HEK293 (cell line): ENCODE data around the gene OR4D1.

Source experiments
- HOXD13 ChIP-seq: sonication (generic); formaldehyde crosslinking; IDR thresholded peaks from 2 replicates; pipeline ENCODE4 v1.8.0; 2022; ENCODE audit warnings: missing genetic modification reagents, borderline replicate concordance
- OSR2 ChIP-seq: fragments of 450-650 bp; formaldehyde crosslinking; IDR thresholded peaks from 2 replicates; pipeline ENCODE4 v1.5.1; 2016; ENCODE audit warnings: missing biosample characterization, missing genetic modification characterization
- SCRT1 ChIP-seq: fragments of 450-650 bp; formaldehyde crosslinking; IDR thresholded peaks from 2 replicates; pipeline ENCODE4 v1.5.1; 2016; ENCODE audit warnings: missing biosample characterization, missing genetic modification characterization, borderline replicate concordance
- SCRT2 ChIP-seq: fragments of 450-650 bp; formaldehyde crosslinking; IDR thresholded peaks from 2 replicates; pipeline ENCODE4 v1.5.1; 2016; ENCODE audit warnings: missing biosample characterization, missing genetic modification characterization
- ZNF155 ChIP-seq: fragments of 450-650 bp; formaldehyde crosslinking; IDR thresholded peaks from 2 replicates; pipeline ENCODE4 v1.5.1; 2016; ENCODE audit warnings: missing biosample characterization, missing genetic modification characterization
- ZNF16 ChIP-seq: fragments of 450-650 bp; formaldehyde crosslinking; IDR thresholded peaks from 2 replicates; pipeline ENCODE4 v1.5.1; 2016; ENCODE audit warnings: low read depth, missing biosample characterization, missing genetic modification characterization
- ZNF184 ChIP-seq: fragments of 450-650 bp; IDR thresholded peaks from 2 replicates; pipeline ENCODE4 v1.5.1; 2018; ENCODE audit warnings: missing biosample characterization, mild to moderate bottlenecking, missing genetic modification characterization
- ZNF221 ChIP-seq: fragments of 450-650 bp; formaldehyde crosslinking; IDR thresholded peaks from 2 replicates; pipeline ENCODE4 v1.5.1; 2017; ENCODE audit warnings: missing biosample characterization, missing genetic modification characterization, borderline replicate concordance
- ZNF223 ChIP-seq: fragments of 450-650 bp; formaldehyde crosslinking; IDR thresholded peaks from 2 replicates; pipeline ENCODE4 v1.5.1; 2016; ENCODE audit warnings: missing biosample characterization, missing genetic modification characterization
- ZNF23 ChIP-seq: fragments of 450-650 bp; formaldehyde crosslinking; IDR thresholded peaks from 2 replicates; pipeline ENCODE4 v1.5.1; 2016; ENCODE audit warnings: missing biosample characterization, missing genetic modification characterization, borderline replicate concordance
- ZNF24 ChIP-seq: fragments of 450-650 bp; formaldehyde crosslinking; IDR thresholded peaks from 2 replicates; pipeline ENCODE4 v1.5.1; 2016; ENCODE audit warnings: missing biosample characterization, missing genetic modification characterization
- ZNF433 ChIP-seq: fragments of 450-650 bp; formaldehyde crosslinking; IDR thresholded peaks from 2 replicates; pipeline ENCODE4 v1.5.1; 2016; ENCODE audit warnings: missing biosample characterization, missing genetic modification characterization, low read depth
- ZNF510 ChIP-seq: fragments of 450-650 bp; formaldehyde crosslinking; IDR thresholded peaks from 2 replicates; pipeline ENCODE4 v1.5.1; 2018; ENCODE audit warnings: mild to moderate bottlenecking, missing genetic modification characterization, missing biosample characterization; ENCODE audit not compliant: insufficient replicate concordance
- ZNF548 ChIP-seq: fragments of 450-650 bp; formaldehyde crosslinking; IDR thresholded peaks from 2 replicates; pipeline ENCODE4 v1.5.1; 2016; ENCODE audit warnings: missing biosample characterization, missing genetic modification characterization
- ZNF555 ChIP-seq: fragments of 450-650 bp; formaldehyde crosslinking; conservative IDR thresholded peaks from 2 replicates; pipeline ENCODE4 v1.5.1; 2017; ENCODE audit warnings: missing biosample characterization, mild to moderate bottlenecking, missing genetic modification characterization, inconsistent platforms
- ZNF610 ChIP-seq: fragments of 450-650 bp; formaldehyde crosslinking; IDR thresholded peaks from 2 replicates; pipeline ENCODE4 v1.5.1; 2016; ENCODE audit warnings: missing biosample characterization, missing genetic modification characterization, borderline replicate concordance
- ZNF654 ChIP-seq: fragments of 450-650 bp; formaldehyde crosslinking; IDR thresholded peaks from 2 replicates; pipeline ENCODE4 v1.5.1; 2016; ENCODE audit warnings: low read depth, missing biosample characterization, missing genetic modification characterization
- ZNF707 ChIP-seq: fragments of 450-650 bp; formaldehyde crosslinking; IDR thresholded peaks from 2 replicates; pipeline ENCODE4 v1.5.1; 2016; ENCODE audit warnings: missing biosample characterization, missing genetic modification characterization
- ZNF768 ChIP-seq: fragments of 450-650 bp; formaldehyde crosslinking; IDR thresholded peaks from 2 replicates; pipeline ENCODE4 v1.5.1; 2018; ENCODE audit warnings: missing biosample characterization, mild to moderate bottlenecking, missing genetic modification characterization
- ZNF776 ChIP-seq: fragments of 450-650 bp; formaldehyde crosslinking; IDR thresholded peaks from 2 replicates; pipeline ENCODE4 v1.5.0; 2017; ENCODE audit warnings: missing biosample characterization, missing genetic modification characterization, borderline replicate concordance
- ZSCAN23 ChIP-seq: fragments of 450-650 bp; formaldehyde crosslinking; IDR thresholded peaks from 2 replicates; pipeline ENCODE4 v1.5.1; 2016; ENCODE audit warnings: missing biosample characterization, missing genetic modification characterization
- TF ChIP-seq, protein P1 (sequence below): sonication (generic); formaldehyde crosslinking; IDR thresholded peaks from 2 replicates; pipeline ENCODE4 v1.8.1; 2022; ENCODE audit warnings: mild to moderate bottlenecking, moderate library complexity, missing genetic modification reagents
- TF ChIP-seq, protein P2 (sequence below): fragments of 450-650 bp; formaldehyde crosslinking; IDR thresholded peaks from 2 replicates; pipeline ENCODE4 v1.5.1; 2017; ENCODE audit warnings: missing biosample characterization, missing genetic modification characterization
- TF ChIP-seq, protein P3 (sequence below): fragments of 450-650 bp; formaldehyde crosslinking; IDR thresholded peaks from 2 replicates; pipeline ENCODE4 v1.5.1; 2016; ENCODE audit warnings: missing biosample characterization, missing genetic modification characterization
- TF ChIP-seq, protein P4 (sequence below): fragments of 450-650 bp; formaldehyde crosslinking; IDR thresholded peaks from 2 replicates; pipeline ENCODE4 v1.5.1; 2016; ENCODE audit warnings: missing biosample characterization, missing genetic modification characterization, borderline replicate concordance
- TF ChIP-seq, protein P5 (sequence below): fragments of 450-650 bp; formaldehyde crosslinking; IDR thresholded peaks from 2 replicates; pipeline ENCODE4 v1.5.1; 2016; ENCODE audit warnings: missing biosample characterization, missing genetic modification characterization
- TF ChIP-seq, protein P6 (sequence below): fragments of 450-650 bp; formaldehyde crosslinking; IDR thresholded peaks from 2 replicates; pipeline ENCODE4 v1.5.1; 2016; ENCODE audit warnings: missing biosample characterization, missing genetic modification characterization

Gene OR4D1

DNA sequence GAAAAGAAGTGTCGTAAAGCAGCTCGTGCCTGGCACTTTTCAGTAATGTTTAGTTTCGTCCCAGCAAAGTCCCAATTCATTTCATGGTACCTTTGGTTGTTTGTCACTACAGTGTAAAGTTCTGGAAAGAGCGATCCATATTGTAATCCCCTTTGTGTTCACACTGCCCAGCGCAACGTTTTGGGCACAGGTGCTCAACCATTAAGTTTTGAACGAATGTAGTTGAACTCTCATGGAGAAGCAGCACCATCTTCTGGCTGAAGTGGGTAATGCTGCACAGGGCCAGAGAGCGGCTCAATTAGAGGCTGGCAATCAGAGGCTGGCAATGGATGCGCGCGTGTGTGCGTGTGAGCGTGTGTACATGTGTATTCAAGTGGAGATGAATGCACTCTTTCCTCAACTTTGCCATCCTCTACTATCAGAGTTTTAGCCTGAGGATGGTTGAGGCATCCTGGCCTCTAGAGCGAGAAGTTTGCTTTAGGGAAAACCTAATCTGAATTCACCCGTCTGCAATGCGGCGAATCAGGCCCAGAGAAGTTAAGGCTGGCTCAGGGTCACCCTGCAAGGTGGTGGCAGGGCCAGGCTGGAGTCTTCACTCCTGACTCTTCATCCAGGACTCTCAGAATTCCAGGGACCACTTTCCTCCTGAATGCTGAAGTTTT lies 35.1 kb upstream of the OR4D1 start (continued):
- TF ChIP-seq, protein P1, sequence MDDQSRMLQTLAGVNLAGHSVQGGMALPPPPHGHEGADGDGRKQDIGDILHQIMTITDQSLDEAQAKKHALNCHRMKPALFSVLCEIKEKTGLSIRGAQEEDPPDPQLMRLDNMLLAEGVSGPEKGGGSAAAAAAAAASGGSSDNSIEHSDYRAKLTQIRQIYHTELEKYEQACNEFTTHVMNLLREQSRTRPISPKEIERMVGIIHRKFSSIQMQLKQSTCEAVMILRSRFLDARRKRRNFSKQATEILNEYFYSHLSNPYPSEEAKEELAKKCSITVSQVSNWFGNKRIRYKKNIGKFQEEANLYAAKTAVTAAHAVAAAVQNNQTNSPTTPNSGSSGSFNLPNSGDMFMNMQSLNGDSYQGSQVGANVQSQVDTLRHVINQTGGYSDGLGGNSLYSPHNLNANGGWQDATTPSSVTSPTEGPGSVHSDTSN (CRISPR knock-in tag), result no peak
- TF ChIP-seq OSR2 (no peak), SCRT2 (tag by site-specific recombination) (peak; percentile 61; the same call in 1 of the 2 replicates), ZNF610 (tag by site-specific recombination) (peak; percentile 36; the same call in 1 of the 2 replicates), ZNF510 (tag by site-specific recombination) (no peak), HOXD13 (CRISPR knock-in tag) (no peak), ZNF221 (tag by site-specific recombination) (no peak), ZNF707 (no peak), ZNF24 (tag by site-specific recombination) (no peak), ZNF776 (no peak), ZNF23 (tag by site-specific recombination) (no peak), ZNF16 (no peak), ZNF768 (tag by site-specific recombination) (no peak), ZNF184 (tag by site-specific recombination) (no peak), ZNF433 (no peak), ZNF548 (no peak), SCRT1 (tag by site-specific recombination) (peak; percentile 42; the same call in 1 of the 2 replicates), ZNF223 (tag by site-specific recombination) (no peak), ZNF155 (tag by site-specific recombination) (no peak), ZNF555 (tag by site-specific recombination) (no peak), ZNF654 (tag by site-specific recombination) (peak; percentile 100), ZSCAN23 (tag by site-specific recombination) (no peak)
- TF ChIP-seq, protein P2, sequence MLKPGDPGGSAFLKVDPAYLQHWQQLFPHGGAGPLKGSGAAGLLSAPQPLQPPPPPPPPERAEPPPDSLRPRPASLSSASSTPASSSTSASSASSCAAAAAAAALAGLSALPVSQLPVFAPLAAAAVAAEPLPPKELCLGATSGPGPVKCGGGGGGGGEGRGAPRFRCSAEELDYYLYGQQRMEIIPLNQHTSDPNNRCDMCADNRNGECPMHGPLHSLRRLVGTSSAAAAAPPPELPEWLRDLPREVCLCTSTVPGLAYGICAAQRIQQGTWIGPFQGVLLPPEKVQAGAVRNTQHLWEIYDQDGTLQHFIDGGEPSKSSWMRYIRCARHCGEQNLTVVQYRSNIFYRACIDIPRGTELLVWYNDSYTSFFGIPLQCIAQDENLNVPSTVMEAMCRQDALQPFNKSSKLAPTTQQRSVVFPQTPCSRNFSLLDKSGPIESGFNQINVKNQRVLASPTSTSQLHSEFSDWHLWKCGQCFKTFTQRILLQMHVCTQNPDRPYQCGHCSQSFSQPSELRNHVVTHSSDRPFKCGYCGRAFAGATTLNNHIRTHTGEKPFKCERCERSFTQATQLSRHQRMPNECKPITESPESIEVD, result no peak
- TF ChIP-seq, protein P3, sequence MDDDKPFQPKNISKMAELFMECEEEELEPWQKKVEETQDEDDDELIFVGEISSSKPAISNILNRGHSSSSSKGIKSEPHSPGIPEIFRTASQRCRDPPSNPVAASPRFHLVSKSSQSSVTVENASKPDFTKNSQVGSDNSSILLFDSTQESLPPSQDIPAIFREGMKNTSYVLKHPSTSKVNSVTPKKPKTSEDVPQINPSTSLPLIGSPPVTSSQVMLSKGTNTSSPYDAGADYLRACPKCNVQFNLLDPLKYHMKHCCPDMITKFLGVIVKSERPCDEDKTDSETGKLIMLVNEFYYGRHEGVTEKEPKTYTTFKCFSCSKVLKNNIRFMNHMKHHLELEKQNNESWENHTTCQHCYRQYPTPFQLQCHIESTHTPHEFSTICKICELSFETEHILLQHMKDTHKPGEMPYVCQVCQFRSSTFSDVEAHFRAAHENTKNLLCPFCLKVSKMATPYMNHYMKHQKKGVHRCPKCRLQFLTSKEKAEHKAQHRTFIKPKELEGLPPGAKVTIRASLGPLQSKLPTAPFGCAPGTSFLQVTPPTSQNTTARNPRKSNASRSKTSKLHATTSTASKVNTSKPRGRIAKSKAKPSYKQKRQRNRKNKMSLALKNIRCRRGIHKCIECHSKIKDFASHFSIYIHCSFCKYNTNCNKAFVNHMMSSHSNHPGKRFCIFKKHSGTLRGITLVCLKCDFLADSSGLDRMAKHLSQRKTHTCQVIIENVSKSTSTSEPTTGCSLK (tag by site-specific recombination), result no peak
- TF ChIP-seq, protein P4, sequence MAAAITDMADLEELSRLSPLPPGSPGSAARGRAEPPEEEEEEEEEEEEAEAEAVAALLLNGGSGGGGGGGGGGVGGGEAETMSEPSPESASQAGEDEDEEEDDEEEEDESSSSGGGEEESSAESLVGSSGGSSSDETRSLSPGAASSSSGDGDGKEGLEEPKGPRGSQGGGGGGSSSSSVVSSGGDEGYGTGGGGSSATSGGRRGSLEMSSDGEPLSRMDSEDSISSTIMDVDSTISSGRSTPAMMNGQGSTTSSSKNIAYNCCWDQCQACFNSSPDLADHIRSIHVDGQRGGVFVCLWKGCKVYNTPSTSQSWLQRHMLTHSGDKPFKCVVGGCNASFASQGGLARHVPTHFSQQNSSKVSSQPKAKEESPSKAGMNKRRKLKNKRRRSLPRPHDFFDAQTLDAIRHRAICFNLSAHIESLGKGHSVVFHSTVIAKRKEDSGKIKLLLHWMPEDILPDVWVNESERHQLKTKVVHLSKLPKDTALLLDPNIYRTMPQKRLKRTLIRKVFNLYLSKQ, result no peak
- TF ChIP-seq, protein P5, sequence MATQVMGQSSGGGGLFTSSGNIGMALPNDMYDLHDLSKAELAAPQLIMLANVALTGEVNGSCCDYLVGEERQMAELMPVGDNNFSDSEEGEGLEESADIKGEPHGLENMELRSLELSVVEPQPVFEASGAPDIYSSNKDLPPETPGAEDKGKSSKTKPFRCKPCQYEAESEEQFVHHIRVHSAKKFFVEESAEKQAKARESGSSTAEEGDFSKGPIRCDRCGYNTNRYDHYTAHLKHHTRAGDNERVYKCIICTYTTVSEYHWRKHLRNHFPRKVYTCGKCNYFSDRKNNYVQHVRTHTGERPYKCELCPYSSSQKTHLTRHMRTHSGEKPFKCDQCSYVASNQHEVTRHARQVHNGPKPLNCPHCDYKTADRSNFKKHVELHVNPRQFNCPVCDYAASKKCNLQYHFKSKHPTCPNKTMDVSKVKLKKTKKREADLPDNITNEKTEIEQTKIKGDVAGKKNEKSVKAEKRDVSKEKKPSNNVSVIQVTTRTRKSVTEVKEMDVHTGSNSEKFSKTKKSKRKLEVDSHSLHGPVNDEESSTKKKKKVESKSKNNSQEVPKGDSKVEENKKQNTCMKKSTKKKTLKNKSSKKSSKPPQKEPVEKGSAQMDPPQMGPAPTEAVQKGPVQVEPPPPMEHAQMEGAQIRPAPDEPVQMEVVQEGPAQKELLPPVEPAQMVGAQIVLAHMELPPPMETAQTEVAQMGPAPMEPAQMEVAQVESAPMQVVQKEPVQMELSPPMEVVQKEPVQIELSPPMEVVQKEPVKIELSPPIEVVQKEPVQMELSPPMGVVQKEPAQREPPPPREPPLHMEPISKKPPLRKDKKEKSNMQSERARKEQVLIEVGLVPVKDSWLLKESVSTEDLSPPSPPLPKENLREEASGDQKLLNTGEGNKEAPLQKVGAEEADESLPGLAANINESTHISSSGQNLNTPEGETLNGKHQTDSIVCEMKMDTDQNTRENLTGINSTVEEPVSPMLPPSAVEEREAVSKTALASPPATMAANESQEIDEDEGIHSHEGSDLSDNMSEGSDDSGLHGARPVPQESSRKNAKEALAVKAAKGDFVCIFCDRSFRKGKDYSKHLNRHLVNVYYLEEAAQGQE, result no peak
- TF ChIP-seq, protein P6, sequence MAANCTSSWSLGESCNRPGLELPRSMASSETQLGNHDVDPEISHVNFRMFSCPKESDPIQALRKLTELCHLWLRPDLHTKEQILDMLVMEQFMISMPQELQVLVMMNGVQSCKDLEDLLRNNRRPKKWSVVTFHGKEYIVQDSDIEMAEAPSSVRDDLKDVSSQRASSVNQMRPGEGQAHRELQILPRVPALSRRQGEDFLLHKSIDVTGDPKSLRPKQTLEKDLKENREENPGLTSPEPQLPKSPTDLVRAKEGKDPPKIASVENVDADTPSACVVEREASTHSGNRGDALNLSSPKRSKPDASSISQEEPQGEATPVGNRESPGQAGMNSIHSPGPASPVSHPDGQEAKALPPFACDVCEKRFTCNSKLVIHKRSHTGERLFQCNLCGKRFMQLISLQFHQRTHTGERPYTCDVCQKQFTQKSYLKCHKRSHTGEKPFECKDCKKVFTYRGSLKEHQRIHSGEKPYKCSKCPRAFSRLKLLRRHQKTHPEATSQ (tag by site-specific recombination), result no peak
